ENCODE data around the gene ARIH2. TPM values are rescaled to one million over a fixed set of nuclear protein-coding genes. Genes with fewer than 3 reads are reported as not detected.

ARIH2 gene
- total and polyA plus RNA-seq, 2 donors (not counting 3 experiments of a cell fraction or from before 2014, with no cell fraction given) = 59.7 to 85.5 TPM

GRCh38 chr3:49034650-49035049, 116.0 kb downstream of the ARIH2 start:
- no peaks in the 10 kb centered on the region for H4K20me1 ChIP-seq (replicated peaks; ENCODE audit: control insufficient read depth, extremely low read depth, insufficient read depth, low read length)
- no peaks in the 10 kb centered on the region for H3K4me1 ChIP-seq (ENCODE audit: control insufficient read depth, extremely low read depth, insufficient read depth, low read length)
- no peak for DNase-seq (ENCODE audit: low read depth, low spot score)
- H3K79me2 ChIP-seq (ENCODE audit: control insufficient read depth, insufficient read depth, low read length) = no peaks in the 10 kb centered on the region
- intact Hi-C loops (cut with micrococcal nuclease) = no loop called here
- no peaks in the 10 kb centered on the region for H3K27me3 ChIP-seq (ENCODE audit: control insufficient read depth in 2 of 2, insufficient read depth in 2 of 2, low read length in 2 of 2)
- no peak overlapping the region for H2AFZ ChIP-seq (ENCODE audit: low read depth, low read length)
- CTCF ChIA-PET = interaction anchor here (1.0 to 2.3 kb wide), 2 partner anchors 12 to 47 kb away, joined by 3 to 8 read pairs; no protein-coding TSS in a partner anchor
- no peak overlapping the region for H3K27ac ChIP-seq (ENCODE audit: insufficient read depth, low read depth, low read length)
- H3K4me2 ChIP-seq (ENCODE audit: insufficient read depth, low read length) = no peak overlapping the region
- H3K9ac ChIP-seq (replicated peaks; ENCODE audit: extremely low read depth, insufficient read depth, low read length) = no peak overlapping the region
- no peaks in the 10 kb centered on the region for H3K9me3 ChIP-seq (replicated peaks; ENCODE audit: control insufficient read depth, insufficient read depth, low read length)
- POLR2A ChIA-PET = no interaction called here
- FAIRE-seq = no peak
- peaks cover 15 to 30% of the 10 kb centered on the region in 2 experiments for H3K36me3 ChIP-seq (ENCODE audit: control insufficient read depth in 2 of 2, extremely low read depth in 1 of 2, insufficient read depth in 2 of 2, low read length in 2 of 2)
- H3K4me3 ChIP-seq (replicated peaks in 1 of 3; ENCODE audit: insufficient read depth in 1 of 3, low read depth in 1 of 3, low read length in 3 of 3) = no peak overlapping the region
- no peaks in the 10 kb centered on the region for H3K9me1 ChIP-seq (replicated peaks; ENCODE audit: control insufficient read depth, extremely low read depth, insufficient read depth, low read length)
- BruUV-seq (replicated peaks) = no TSS peak
- dilution Hi-C loops (cut with MboI; ENCODE audit: extremely low pct_ligation_motif_present, low sequenced_read_pairs) = no loop called here
- TF ChIP-seq MYC (IDR thresholded peaks at IDR 0.05; ENCODE audit: low read depth, low read length) (no peak), MAX (IDR thresholded peaks at IDR 0.05; ENCODE audit: insufficient read depth, insufficient read length) (no peak), CTCF (IDR thresholded peaks at IDR 0.05; ENCODE audit: extremely low read depth in 1 of 2, insufficient read depth in 1 of 2, low read depth in 1 of 2, low read length in 2 of 2) (no peak), FOS (IDR thresholded peaks at IDR 0.05; ENCODE audit: borderline replicate concordance, insufficient read depth, low read length) (no peak), EZH2 (IDR thresholded peaks at IDR 0.05; ENCODE audit: borderline replicate concordance, low read depth, low read length, severe bottlenecking) (no peak), POLR2AphosphoS5 (IDR thresholded peaks at IDR 0.05; ENCODE audit: insufficient read depth, low read depth, low read length) (no peak), GATA2 (IDR thresholded peaks at IDR 0.05; ENCODE audit: insufficient read depth, insufficient read length, low read depth, low read length) (no peak), POLR2A (IDR thresholded peaks at IDR 0.05; ENCODE audit: low read depth, low read length) (no peak), JUN (IDR thresholded peaks at IDR 0.05; ENCODE audit: borderline replicate concordance, insufficient read depth, insufficient read length, low read depth) (no peak)

Data from endothelial cell of umbilical vein (primary cell).